SK-N-MC (cell line): ENCODE data around the gene CPAMD8.

Experiments used
- DNase-seq: peaks from one replicate; pipeline ENCODE4 v3.0.0-alpha.2; 2011; ENCODE audit warnings: low read depth, low spot score
- H3K27ac ChIP-seq: fragments of 200-600 bp; sonication (generic); 2 replicates; pipeline ENCODE4 v1.5.1; 2016; ENCODE audit warnings: mixed run types
- H3K36me3 ChIP-seq: fragments of 200-600 bp; sonication (generic); 2 replicates; pipeline ENCODE4 v1.6.1; 2017; ENCODE audit warnings: antibody characterized with exemption, low read length, mixed read lengths; ENCODE audit not compliant: insufficient read depth
- H3K4me3 ChIP-seq: fragments of 200-600 bp; sonication (generic); 2 replicates; pipeline ENCODE4 v1.5.1; 2016
- H3K9ac ChIP-seq: fragments of 200-600 bp; sonication (generic); 2 replicates; pipeline ENCODE4 v1.8.0; 2017; ENCODE audit warnings: mixed run types, mixed read lengths; ENCODE audit not compliant: insufficient read length
- H3K9me3 ChIP-seq: fragments of 200-600 bp; sonication (generic); 2 replicates; pipeline ENCODE4 v1.6.1; 2017; ENCODE audit warnings: low read depth, mild to moderate bottlenecking, antibody characterized with exemption, low read length, moderate library complexity, mixed read lengths
- EZH2 ChIP-seq: fragments of 200-600 bp; sonication (generic); IDR thresholded peaks from one replicate; pipeline ENCODE4 v1.6.1; 2017; ENCODE audit warnings: antibody characterized with exemption
- FOXP2 ChIP-seq: optimal IDR thresholded peaks from 2 replicates; pipeline ENCODE3; 2011; ENCODE audit warnings: mild to moderate bottlenecking, moderate library complexity; ENCODE audit not compliant: insufficient read depth; ENCODE audit errors: extremely low read length, control extremely low read depth
- POLR2AphosphoS5 ChIP-seq: IDR thresholded peaks from 2 replicates; pipeline ENCODE4 v1.6.1; 2012; ENCODE audit warnings: mild to moderate bottlenecking, low read depth, low read length, borderline replicate concordance

The CPAMD8 gene

DNA sequence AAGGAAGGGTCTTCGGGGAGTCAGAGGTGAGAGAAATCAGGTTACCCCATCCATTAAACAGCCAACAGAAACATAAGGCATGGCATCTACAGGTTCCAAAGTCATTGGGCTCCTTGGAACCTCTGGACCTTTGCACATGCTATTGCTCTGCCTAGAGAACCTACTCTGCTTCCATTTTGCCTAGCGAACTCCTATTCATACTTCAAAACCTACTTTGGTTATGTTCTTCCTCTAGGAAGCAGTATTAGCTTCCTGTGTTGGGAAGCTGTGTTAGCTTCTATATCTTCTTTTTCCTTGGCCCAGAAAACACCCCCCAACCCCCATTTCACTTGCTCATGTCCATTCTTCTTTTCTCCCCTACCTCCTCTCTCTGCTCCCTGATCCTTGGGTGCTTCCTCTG, 98.3 kb downstream of the CPAMD8 start:
- H3K36me3 ChIP-seq = no peaks in the 10 kb centered on the region
- H3K4me3 ChIP-seq = no peak overlapping the region
- no peak for TF ChIP-seq FOXP2
- TF ChIP-seq POLR2AphosphoS5 = no peak
- no peak for TF ChIP-seq EZH2
- no peak overlapping the region for H3K9ac ChIP-seq
- DNase-seq = no peak
- no peaks in the 10 kb centered on the region for H3K9me3 ChIP-seq
- H3K27ac ChIP-seq = no peak overlapping the region

DNA sequence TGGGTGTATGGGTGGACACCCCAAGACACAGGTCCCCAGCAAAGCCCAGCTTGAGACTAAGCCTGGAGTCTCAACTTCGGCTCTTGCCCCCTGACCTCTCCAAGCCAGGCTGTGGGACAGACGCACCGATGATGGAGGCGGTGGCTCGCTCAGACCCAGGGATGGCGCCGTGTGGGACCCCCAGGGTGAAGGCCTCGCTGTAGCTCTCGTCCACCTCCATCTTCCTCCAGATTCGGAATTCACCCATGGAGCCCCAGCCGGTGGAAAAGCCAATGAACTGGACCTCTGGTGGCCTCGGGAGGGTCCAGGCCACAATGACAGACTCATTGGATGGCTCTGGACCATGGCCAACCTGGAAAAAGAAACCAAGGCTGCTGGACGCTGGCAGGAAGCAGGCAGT, 98.7 kb downstream of the CPAMD8 start:
- H3K27ac ChIP-seq = no peak overlapping the region
- no peak overlapping the region for H3K4me3 ChIP-seq
- no peak overlapping the region for H3K9ac ChIP-seq
- no peaks in the 10 kb centered on the region for H3K9me3 ChIP-seq
- no peaks in the 10 kb centered on the region for H3K36me3 ChIP-seq
- no peak for DNase-seq
- no peak for TF ChIP-seq POLR2AphosphoS5
- no peak for TF ChIP-seq EZH2
- no peak for TF ChIP-seq FOXP2

- Histone ChIP-seq H3K9me3 (no peaks in the 10 kb centered on the region), H3K36me3 (no peaks in the 10 kb centered on the region)
- no peak for TF ChIP-seq EZH2
- TF ChIP-seq POLR2AphosphoS5 = no peak
- no peak for TF ChIP-seq FOXP2
Measured at GRCh38 chr19:16922949-16923348, 103.7 kb downstream of the CPAMD8 start.

DNA sequence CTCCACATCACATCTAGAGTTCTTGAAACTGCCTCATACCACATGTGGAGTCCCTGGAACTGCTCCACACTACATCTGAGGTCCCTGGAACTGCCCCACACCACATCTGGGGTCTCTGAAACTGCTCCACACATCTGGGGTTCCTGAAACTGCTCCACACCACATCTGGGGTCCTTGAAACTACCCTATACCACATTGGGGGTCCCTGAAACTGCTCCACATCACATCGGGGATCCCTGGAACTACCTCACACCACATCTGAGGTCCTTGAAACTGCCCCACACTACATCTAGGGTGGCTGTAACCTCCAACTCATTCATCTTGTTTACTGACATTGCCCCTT, 104.0 kb downstream of the CPAMD8 start:
- TF ChIP-seq FOXP2 (no peak), POLR2AphosphoS5 (no peak), EZH2 (no peak)
- Histone ChIP-seq H3K9ac (no peak overlapping the region), H3K36me3 (no peaks in the 10 kb centered on the region)

More at GRCh38 chr19:16922949-16923348, 103.7 kb downstream of the CPAMD8 start:
- no peak for DNase-seq
- Histone ChIP-seq H3K9ac (no peak overlapping the region), H3K27ac (no peak overlapping the region), H3K4me3 (no peak overlapping the region)

GRCh38 chr19:16921766-16922591, 104.6 kb downstream of the CPAMD8 start:
- no peak overlapping the region for H3K27ac ChIP-seq
- DNase-seq = no peak
- H3K36me3 ChIP-seq = no peaks in the 10 kb centered on the region
- no peaks in the 10 kb centered on the region for H3K9me3 ChIP-seq
- no peak overlapping the region for H3K4me3 ChIP-seq
- no peak overlapping the region for H3K9ac ChIP-seq
- no peak for TF ChIP-seq EZH2
- TF ChIP-seq FOXP2 = no peak
- no peak for TF ChIP-seq POLR2AphosphoS5

More for the DNA sequence above, 104.0 kb downstream of the CPAMD8 start:
- Histone ChIP-seq H3K27ac (no peak overlapping the region), H3K4me3 (no peak overlapping the region), H3K9me3 (no peaks in the 10 kb centered on the region)
- no peak for DNase-seq

- no peak overlapping the region for H3K9ac ChIP-seq
- H3K4me3 ChIP-seq = no peak overlapping the region
- TF ChIP-seq EZH2 = no peak
- TF ChIP-seq POLR2AphosphoS5 = no peak
- no peak for TF ChIP-seq FOXP2
- H3K36me3 ChIP-seq = no peaks in the 10 kb centered on the region
- H3K9me3 ChIP-seq = no peaks in the 10 kb centered on the region
- no peak overlapping the region for H3K27ac ChIP-seq
- no peak for DNase-seq
Measured at GRCh38 chr19:16920816-16921529, 105.6 kb downstream of the CPAMD8 start.

DNA sequence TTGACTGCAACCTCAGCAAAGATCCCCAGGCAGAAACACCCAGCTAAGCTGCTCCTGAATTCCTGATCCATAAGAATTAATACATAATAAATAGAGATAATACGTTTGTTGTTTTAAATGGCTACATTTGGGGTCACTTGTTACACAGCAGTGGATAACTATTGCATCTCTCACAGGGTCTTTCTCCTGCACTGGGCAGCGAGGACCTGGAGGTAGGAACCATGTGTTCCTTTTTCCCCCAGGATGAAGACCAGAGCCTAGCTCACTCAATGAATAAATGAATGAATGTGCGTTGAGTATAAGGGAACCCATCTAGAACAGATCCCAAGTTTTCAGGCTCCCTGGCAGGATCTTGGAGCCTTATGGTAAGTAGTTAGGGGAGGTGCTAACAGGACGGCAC, 107.1 kb downstream of the CPAMD8 start:
- DNase-seq = no peak
- Histone ChIP-seq H3K27ac (no peak overlapping the region), H3K9ac (no peak overlapping the region), H3K4me3 (no peak overlapping the region), H3K9me3 (no peaks in the 10 kb centered on the region), H3K36me3 (no peaks in the 10 kb centered on the region)
- no peak for TF ChIP-seq POLR2AphosphoS5
- no peak for TF ChIP-seq FOXP2
- TF ChIP-seq EZH2 = no peak

DNA sequence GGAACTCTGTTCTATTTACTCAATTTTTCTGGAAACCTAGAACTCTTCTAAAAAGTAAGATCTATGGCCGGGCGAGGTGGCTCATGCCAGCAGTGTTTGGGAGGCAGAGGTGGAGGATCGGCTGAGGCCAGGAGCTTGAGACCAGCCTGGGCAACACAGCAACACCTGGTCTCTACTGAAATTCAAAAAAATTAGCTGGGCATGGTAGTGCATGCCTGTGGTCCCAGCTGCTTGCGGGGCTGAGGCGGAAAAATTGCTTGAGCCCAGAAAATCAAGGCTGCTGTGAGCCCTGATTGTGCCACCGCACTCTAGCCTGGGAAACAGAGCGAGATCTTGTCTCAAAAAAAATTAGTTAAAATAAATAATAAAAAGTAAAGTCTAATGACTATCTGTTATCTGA, 109.2 kb downstream of the CPAMD8 start:
- Histone ChIP-seq H3K9me3 (no peaks in the 10 kb centered on the region), H3K4me3 (no peak overlapping the region), H3K9ac (no peak overlapping the region), H3K27ac (no peak overlapping the region), H3K36me3 (no peaks in the 10 kb centered on the region)
- TF ChIP-seq FOXP2 (no peak), POLR2AphosphoS5 (no peak), EZH2 (no peak)
- no peak for DNase-seq
